ENCODE measurements around the gene EIF4E. TPM values are rescaled to one million over a fixed set of nuclear protein-coding genes. Genes with fewer than 3 reads are reported as not detected.
A peak's percentile ranks its signal among the peaks of the same experiment; 100 is the strongest.

The EIF4E gene
- total and polyA plus RNA-seq, 2 of the 4 experiments (the other 2 are of a cell fraction) = 80.4 to 113 TPM

DNA sequence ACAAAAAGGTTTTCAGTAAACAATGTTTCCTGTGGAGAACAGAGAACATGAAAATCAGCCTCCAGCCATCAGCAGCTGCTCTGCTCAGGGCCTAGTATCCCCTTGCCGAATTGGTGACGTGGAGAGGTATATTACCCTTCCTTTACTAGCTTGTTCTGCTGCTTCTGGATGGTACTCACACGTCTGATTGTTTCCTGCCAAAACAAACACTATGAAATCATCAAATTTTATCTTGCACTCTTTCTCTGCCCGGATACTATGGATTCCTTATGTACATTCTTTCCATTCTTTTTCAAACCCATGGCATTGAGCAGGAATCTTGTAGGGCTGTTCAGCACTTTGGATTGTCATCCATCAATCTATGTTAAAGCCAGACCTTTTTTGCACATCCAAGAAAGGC is 47.8 kb upstream of the EIF4E start:
- Histone ChIP-seq H3K4ac (ENCODE audit: low read depth, low read length) (no peak overlapping the region), H3K9ac (ENCODE audit: low read depth, low read length) (no peak overlapping the region), H2AK9ac (replicated peaks; ENCODE audit: low read depth, low read length, poor library complexity) (peak overlapping the region; percentile 24), H3K14ac (replicated peaks; ENCODE audit: low read depth, low read length) (no peak overlapping the region), H3K56ac (ENCODE audit: extremely low read depth, insufficient read depth, low read length) (no peak overlapping the region), H4K5ac (ENCODE audit: low read depth, low read length) (no peak overlapping the region), H2BK20ac (ENCODE audit: low read depth, low read length) (no peak overlapping the region), H3K4me2 (ENCODE audit: low read depth, low read length) (peak overlapping the region; percentile 46), H3K23ac (ENCODE audit: low read depth, low read length) (no peak overlapping the region), H2BK15ac (ENCODE audit: low read depth, low read length) (no peak overlapping the region), H2AFZ (replicated peaks; ENCODE audit: low read length, poor library complexity) (no peak overlapping the region), H2AK5ac (ENCODE audit: low read depth, low read length) (peak overlapping the region; percentile 37; the same call in 1 of the 2 replicates), H3K9me1 (ENCODE audit: insufficient read depth, low read length) (peaks cover 3% of the 10 kb centered on the region; the same call in 1 of the 2 replicates), H4K91ac (ENCODE audit: insufficient read depth, low read depth, low read length) (no peak overlapping the region), H3K4me3 (ENCODE audit: insufficient read depth, low read depth, low read length) (no peak overlapping the region), H3K18ac (ENCODE audit: low read depth, low read length) (no peak overlapping the region), H4K8ac (ENCODE audit: low read depth in 2 of 2, low read length in 2 of 2) (no peak overlapping the region), H4K20me1 (ENCODE audit: insufficient read depth, low read length) (no peaks in the 10 kb centered on the region), H2BK5ac (ENCODE audit: low read depth, low read length, poor library complexity, severe bottlenecking) (no peak overlapping the region), H3K9me3 (ENCODE audit: control insufficient read depth, insufficient read depth, low read length) (no peaks in the 10 kb centered on the region), H3K27me3 (ENCODE audit: control insufficient read depth, insufficient read depth, low read length) (no peaks in the 10 kb centered on the region), H2BK120ac (ENCODE audit: low read depth, low read length) (no peak overlapping the region; the same call in 1 of the 2 replicates), H3K4me1 (ENCODE audit: control insufficient read depth, insufficient read depth, low read length) (peaks cover 4% of the 10 kb centered on the region), H3K79me1 (ENCODE audit: low read depth in 1 of 2, low read length in 2 of 2) (no peaks in the 10 kb centered on the region), H3K27ac (ENCODE audit: insufficient read depth, low read length) (no peak overlapping the region), H3K36me3 (ENCODE audit: control insufficient read depth, insufficient read depth, low read length) (no peaks in the 10 kb centered on the region)
- CTCF ChIA-PET = no interaction called here
- ATAC-seq (ENCODE audit: low read depth) = peak; percentile 63
- peak; percentile 62 for DNase-seq
- POLR2A ChIA-PET (ENCODE audit: unreplicated experiment) = no interaction called here
- dilution Hi-C loops (cut with HindIII; ENCODE audit: low sequenced_read_pairs, unreplicated experiment) = no loop called here
- WGBS, 2 experiments (ENCODE audit: extremely low coverage in 2 of 2, insufficient read length in 1 of 2) = 6% methylated on average over 2 of the region's 4 CpGs; no CpG with 5 or more reads in 1 of the 2 experiments
- TF ChIP-seq MAZ (IDR thresholded peaks at IDR 0.05; ENCODE audit: borderline replicate concordance, low read depth, low read length) (no peak), POLR2A (IDR thresholded peaks at IDR 0.05; ENCODE audit: low read depth, low read length) (no peak), FOS (IDR thresholded peaks at IDR 0.05; ENCODE audit: low read depth, low read length) (no peak), SMC3 (IDR thresholded peaks at IDR 0.05; ENCODE audit: low read depth, low read length) (no peak), NFE2L2 (IDR thresholded peaks at IDR 0.05; ENCODE audit: low read depth, low read length) (no peak), CEBPB (IDR thresholded peaks at IDR 0.05; ENCODE audit: low read depth, low read length) (no peak), CHD1 (IDR thresholded peaks at IDR 0.05; ENCODE audit: low read depth, low read length) (no peak)
- TF ChIP-seq, protein P1, sequence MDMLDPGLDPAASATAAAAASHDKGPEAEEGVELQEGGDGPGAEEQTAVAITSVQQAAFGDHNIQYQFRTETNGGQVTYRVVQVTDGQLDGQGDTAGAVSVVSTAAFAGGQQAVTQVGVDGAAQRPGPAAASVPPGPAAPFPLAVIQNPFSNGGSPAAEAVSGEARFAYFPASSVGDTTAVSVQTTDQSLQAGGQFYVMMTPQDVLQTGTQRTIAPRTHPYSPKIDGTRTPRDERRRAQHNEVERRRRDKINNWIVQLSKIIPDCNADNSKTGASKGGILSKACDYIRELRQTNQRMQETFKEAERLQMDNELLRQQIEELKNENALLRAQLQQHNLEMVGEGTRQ (IDR thresholded peaks at IDR 0.05; ENCODE audit: low read depth, low read length) = no peak
- TF ChIP-seq, protein P2, sequence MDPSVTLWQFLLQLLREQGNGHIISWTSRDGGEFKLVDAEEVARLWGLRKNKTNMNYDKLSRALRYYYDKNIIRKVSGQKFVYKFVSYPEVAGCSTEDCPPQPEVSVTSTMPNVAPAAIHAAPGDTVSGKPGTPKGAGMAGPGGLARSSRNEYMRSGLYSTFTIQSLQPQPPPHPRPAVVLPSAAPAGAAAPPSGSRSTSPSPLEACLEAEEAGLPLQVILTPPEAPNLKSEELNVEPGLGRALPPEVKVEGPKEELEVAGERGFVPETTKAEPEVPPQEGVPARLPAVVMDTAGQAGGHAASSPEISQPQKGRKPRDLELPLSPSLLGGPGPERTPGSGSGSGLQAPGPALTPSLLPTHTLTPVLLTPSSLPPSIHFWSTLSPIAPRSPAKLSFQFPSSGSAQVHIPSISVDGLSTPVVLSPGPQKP (IDR thresholded peaks at IDR 0.05; ENCODE audit: borderline replicate concordance, low read depth, low read length) = no peak
- BruUV-seq (replicated peaks) = no TSS peak
- intact Hi-C loops (cut with micrococcal nuclease) = no loop called here
- in situ Hi-C loops (cut with MboI; ENCODE audit: low sequenced_read_pairs) = no loop called here

All from IMR-90 (cell line).